GM20000 (cell line): Measurements from ENCODE around the gene DMD.

Source experiments
- DNase-seq: peaks from one replicate; pipeline ENCODE4 v3.0.0; 2012; ENCODE audit warnings: low spot score
- TF ChIP-seq, protein P1 (sequence below): IDR thresholded peaks from 2 replicates; pipeline ENCODE4 v1.5.1; 2012; ENCODE audit warnings: mild to moderate bottlenecking, control low read depth; ENCODE audit errors: extremely low read depth, missing control alignments

DMD gene

GRCh38 chrX:31889088-31889487 is 1322.3 kb downstream of the DMD start:
- TF ChIP-seq, protein P1, sequence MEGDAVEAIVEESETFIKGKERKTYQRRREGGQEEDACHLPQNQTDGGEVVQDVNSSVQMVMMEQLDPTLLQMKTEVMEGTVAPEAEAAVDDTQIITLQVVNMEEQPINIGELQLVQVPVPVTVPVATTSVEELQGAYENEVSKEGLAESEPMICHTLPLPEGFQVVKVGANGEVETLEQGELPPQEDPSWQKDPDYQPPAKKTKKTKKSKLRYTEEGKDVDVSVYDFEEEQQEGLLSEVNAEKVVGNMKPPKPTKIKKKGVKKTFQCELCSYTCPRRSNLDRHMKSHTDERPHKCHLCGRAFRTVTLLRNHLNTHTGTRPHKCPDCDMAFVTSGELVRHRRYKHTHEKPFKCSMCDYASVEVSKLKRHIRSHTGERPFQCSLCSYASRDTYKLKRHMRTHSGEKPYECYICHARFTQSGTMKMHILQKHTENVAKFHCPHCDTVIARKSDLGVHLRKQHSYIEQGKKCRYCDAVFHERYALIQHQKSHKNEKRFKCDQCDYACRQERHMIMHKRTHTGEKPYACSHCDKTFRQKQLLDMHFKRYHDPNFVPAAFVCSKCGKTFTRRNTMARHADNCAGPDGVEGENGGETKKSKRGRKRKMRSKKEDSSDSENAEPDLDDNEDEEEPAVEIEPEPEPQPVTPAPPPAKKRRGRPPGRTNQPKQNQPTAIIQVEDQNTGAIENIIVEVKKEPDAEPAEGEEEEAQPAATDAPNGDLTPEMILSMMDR: no peak

DNA sequence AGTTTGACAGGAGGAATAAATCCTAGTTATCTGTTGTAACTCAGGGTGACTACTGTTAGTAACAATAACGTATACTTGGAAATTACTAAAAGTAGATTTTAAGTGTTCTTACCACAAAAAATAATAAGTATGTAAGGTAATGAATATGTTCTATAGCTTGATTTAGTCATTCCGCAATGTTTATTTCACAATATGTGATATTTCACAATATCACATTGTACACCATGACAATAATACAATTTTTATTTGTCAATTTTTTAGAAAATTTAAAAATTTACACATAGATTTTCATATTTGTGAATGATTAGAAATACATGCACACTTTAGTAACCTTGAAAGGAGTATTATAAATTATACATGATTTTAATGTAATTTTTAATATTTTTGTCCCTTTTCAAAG is 1326.8 kb downstream of the DMD start:
- TF ChIP-seq, protein P1: no peak
- no peak for DNase-seq

More at GRCh38 chrX:31889088-31889487, 1322.3 kb downstream of the DMD start:
- DNase-seq: no peak

GRCh38 chrX:31872007-31872406 is 1339.3 kb downstream of the DMD start:
- TF ChIP-seq, protein P1: no peak
- DNase-seq: no peak

DNA sequence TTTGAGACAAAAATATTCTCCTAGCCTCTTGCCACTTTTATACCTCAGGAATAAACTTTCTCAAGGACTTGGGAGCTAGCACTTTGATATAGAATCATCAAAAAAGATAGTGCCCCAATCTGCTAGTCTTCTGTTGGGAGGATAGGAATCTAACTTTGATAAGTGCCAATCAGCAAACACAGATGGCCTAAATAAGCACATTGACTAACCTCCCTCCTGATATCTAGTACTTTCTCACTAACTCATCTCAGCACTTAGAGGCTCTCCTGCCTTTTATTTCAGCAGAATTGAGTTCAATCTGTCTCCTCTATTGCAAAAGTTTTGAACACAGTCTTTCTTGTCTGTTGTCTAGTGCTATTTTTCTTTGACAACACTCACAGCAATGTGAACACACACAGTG is 1341.1 kb downstream of the DMD start:
- DNase-seq: no peak
- TF ChIP-seq, protein P1: no peak

GRCh38 chrX:31860686-31861085 is 1350.7 kb downstream of the DMD start:
- DNase-seq: no peak
- TF ChIP-seq, protein P1: no peak

DNA sequence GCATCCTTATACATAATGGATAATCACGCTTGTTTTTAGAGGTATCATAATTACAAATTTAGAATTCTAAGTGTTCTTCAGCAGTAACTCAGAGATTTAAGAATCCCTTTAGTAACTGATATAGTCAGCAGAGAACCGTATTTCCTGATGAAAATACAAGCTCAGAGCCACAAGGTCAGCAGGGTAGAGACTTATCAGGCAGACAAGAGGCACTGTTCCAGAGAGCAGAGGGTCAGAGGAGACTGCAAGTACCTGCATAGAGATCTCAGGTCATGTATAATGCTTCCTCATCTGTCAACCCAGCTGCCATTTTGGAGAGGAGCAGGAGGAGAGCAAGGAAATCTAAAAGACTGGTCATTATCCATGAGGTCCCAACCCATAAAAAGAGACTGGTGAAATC is 1352.4 kb downstream of the DMD start:
- no peak for DNase-seq
- TF ChIP-seq, protein P1: no peak

- no peak for DNase-seq
- TF ChIP-seq, protein P1: no peak
Measured at GRCh38 chrX:31854716-31855115, 1356.6 kb downstream of the DMD start.
